Activated T-cell treated with anti-CD3 and anti-CD28 coated beads, Interleukin-2, amount 50 U/mL, for 48 hours (primary cell): ENCODE data around the gene ABCB4.

Experiments
- DNase-seq, 2 experiments: peaks; one replicate each; pipeline ENCODE4 v3.0.0-alpha.2; 2020

ABCB4 gene

DNA sequence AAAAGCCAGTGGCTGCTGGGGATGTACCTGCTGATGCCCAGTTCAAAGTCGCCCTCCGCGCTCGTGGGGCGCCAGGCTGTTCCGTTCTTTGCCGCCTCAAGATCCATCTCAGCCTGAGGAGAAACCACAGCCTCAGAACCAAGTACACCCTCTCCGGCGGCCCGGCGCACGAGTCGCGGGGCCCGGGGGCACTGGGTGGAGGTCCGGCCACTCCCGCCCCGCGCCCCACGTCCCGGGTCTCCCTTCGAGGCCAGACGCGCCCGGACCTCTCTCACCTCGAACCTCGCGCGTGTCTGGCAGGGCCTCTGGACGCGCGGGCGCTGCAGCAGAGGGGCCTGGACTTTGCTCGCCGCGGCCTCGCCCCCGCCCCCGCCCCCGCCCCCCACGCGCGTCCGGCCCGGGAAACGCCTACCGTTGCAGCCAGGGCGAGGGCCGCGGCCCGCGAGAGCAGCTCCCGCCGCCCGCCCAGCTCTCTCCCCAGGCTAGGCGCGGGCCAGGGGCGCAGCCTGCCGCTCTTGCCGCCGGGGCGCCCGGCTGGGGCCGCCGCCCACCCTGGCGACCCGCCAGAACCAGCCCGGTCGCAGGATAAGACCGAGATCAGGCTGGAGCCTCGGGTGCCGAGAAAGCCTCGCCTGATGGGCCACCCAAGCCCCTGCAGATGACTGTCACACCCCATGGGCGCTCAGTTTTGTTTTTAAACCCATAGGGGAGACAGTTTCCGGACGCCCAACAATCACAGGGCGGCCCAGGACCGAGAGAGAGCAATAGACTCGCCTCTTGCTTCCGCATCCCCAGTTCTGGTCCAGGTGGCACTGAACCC lies at the start of gene ABCB4:
Gene ABCB4, minus strand, starts transcription at position 322 of the 820 bp plus-strand sequence. Its CDS starts 215 bp downstream, at position 107.
- peak in 1 of 2 experiments; percentile 22 for DNase-seq

- no peak for DNase-seq
Measured at GRCh38 chr7:87518735-87519134, 43.3 kb upstream of the ABCB4 start.

DNA sequence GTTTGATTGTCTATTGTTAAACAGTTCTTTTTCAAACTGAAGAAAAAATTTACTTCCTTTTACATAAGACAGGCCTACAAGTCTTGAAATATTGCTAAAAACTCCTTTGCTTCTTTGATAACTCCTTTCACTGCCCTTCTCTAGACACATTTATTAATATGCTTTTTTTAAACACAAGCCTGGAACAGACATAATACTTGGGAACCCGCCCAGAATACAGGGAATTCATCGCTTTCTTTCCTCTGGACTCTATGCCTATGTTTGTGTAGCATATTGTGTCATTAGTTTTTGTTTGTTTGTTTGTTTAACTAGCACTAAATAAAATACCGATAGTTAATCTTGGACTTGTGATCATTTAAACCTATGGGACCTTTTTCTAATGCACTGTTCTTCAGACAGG lies 42.4 kb upstream of the ABCB4 start:
- DNase-seq, result no peak

GRCh38 chr7:87517136-87517815 lies 41.8 kb upstream of the ABCB4 start:
- DNase-seq, result no peak

GRCh38 chr7:87513735-87514335 lies 38.4 kb upstream of the ABCB4 start:
- no peak for DNase-seq

DNA sequence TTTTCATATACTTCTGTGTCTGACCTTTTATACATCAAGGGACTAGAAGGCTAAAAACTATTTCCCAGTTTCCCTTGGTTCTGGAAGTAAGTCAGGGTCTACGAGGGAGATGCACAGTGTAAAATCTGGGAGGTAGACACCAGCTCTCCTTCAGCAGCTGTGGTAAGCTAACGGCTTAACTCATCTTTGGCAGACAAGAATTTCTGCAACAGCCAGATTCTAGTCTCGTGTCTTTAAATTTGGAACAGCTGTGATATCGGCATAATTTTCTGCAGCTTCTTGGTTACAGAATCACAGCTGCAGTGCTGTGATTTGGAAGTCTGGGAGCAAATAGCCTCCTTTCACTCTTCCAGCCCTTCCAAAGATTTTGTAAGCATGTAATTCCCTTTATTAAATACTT lies 37.4 kb upstream of the ABCB4 start:
- DNase-seq, result no peak

DNA sequence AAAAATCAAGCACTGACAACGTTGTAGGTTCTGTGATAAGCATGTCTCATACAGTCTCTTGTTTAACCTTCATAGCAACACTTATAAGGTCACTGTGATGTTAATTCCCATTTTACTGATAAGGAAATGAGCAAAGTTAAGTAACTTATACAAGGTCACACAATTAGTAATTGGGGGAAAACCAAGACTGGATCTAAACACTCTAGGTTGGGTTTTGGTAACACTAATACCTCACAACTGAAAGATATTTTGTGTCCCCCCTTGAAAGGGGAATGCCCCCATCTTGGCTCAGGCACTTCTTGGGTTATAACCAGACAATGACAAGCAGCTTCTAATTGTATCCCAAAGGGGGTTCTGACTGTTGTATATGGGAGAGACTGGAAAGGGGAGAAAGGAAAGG lies 36.0 kb upstream of the ABCB4 start:
- no peak for DNase-seq

DNA sequence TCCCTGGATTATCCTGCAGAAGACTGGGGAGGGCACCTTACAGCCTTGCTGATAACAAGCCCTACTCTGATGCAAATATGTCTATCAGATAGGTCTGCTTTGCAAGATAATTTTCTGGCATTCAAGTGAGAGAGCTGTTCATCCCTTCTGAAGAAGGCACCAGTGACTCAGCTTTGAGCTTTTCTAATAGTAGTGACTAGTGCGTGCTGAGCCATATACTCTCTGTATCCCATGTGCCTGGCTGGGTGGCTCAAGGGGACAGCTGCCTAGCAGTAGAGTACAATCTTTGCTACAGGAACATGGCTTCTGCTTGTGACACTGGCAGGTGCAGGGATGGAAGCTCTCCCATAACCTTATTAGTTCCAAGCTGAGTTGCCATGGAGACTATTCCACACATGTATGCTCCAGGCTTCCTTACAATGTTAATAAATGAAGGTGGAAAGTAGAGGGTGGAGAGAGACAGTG lies 35.0 kb upstream of the ABCB4 start:
- no peak for DNase-seq

DNA sequence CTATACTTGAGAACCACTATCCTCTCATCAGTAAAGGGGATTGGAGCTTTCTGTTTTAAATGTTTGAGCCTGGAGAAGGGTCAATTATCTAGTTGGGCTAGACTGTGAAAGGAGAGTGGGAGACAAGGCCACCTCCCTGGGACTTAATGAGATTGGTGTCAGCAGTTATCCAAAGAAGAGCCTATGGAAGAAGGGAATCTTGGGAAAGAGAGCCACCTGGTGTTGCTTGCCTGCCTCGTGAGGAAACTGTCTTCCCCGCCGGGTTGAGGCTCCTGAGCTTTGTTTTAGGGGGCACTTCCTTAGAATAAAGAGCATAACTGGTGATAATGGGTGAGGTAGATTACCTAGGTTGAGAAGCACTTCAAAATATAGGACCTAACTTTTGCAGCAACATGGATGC lies 32.0 kb upstream of the ABCB4 start:
- no peak for DNase-seq

DNA sequence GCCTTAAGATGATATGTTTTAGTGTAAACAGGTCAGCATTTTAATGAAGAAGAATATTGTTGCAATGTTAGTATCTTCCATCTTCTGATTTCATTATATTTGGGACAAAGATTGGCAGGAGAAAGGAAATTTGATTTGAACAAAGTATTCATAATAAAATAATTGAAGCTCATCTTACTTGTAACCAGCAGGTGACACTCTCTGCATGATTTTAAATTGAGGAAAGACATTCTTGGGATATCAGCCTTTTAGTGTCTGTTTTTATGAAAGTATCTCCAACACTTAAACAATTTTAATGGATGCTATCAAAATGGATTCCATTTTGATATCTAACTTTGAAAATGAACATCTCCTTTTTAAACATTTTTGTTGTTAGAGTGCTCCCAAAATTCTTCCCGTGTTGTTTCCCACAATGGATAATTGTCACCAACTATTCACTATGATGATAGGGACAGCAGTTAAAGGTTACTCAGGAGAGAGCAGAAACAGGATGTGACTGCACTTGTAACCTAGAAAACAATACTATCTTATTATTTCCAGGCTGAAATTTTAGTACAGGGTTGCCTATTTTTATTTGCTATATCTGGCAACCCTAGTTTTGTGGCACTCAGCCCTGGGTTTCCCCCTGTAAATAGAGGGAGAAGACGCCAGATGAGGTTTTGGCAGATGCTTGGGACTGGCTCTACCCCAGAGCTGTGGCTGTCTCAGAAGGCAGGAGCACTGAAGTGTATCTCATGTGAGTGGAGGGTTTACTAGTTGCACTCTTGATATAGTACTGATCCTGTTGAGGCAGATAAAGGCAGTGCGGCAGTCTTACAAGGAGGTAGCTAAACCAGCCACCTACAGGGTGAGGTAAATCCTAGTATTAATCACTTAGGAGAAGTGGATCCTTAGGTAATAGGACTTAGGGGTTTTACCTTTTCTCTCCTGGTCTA lies 31.0 kb upstream of the ABCB4 start:
- DNase-seq, result no peak

DNA sequence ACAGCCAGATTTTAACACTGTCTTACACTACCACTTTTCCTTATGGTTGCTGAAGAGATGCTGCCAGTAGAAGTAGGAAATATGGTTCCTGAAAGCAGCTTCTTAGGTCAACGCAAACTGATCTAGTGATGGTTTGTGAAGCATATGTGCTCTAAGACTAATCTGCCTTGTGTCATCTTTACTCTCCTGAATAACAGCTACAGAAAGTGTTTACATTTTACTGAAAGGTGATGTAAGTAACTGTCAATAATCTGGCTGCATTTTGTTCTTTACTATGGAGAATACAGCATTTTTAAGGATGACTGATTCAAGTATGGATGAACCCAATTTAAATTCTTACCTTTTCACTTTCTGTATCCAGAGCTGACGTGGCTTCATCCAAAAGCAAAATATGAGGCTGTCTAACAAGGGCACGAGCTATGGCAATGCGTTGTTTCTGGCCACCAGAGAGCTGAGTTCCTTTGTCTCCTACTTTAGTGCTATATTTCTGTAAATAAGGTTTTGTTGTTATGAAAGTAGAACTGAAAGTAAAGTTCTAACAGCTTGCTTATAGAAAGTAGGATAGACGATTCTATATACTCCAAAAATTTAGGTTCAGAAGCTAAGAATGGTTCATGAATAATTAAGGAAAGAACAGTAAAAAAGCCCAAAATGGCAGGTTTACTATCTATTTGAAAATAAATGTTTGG lies 30.2 kb upstream of the ABCB4 start:
- no peak for DNase-seq

GRCh38 chr7:87505122-87505521 lies 29.6 kb upstream of the ABCB4 start:
- DNase-seq, result no peak

GRCh38 chr7:87499494-87499893 lies 24.0 kb upstream of the ABCB4 start:
- DNase-seq, result no peak

- DNase-seq, result no peak
Measured at GRCh38 chr7:87498893-87499292, 23.4 kb upstream of the ABCB4 start.

- DNase-seq, result no peak
Measured at GRCh38 chr7:87497482-87497881, 22.0 kb upstream of the ABCB4 start.

DNA sequence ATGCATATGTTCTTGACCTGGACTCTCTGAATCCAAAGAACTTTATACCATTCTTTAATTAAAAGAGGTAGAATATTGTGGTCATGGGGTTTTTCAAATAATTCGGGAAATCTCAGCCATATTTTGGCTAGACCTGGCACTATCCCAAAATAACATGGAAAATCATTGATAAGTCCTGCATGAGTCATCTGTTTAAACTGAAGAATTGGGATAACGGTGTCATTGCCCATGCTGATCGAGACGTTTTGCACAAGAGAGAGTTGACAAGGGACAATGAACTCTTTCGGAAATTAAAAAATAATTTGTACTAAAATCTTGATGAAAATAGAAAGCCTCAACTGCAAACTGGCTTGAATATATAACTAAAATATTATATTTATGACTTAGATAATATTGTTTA lies 19.9 kb upstream of the ABCB4 start:
- no peak for DNase-seq

DNA sequence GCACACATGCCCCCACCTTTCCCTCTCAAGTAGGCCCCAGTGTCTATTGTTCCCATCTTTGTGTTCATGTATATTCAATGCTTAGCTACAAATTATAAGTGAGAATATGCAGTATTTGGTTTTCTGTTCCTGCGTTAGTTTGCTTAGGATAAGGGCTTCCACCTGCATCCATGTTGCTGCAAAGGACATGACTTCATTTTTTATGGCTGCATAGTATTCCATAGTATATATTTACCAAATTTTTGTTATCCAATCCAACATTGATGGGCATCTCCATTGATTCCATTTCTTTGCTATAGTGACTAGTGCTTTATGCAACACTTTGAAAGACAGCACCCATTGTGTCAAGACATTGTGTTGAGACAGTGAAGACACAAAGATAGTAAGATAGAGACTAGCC lies 19.0 kb upstream of the ABCB4 start:
- DNase-seq, result no peak

DNA sequence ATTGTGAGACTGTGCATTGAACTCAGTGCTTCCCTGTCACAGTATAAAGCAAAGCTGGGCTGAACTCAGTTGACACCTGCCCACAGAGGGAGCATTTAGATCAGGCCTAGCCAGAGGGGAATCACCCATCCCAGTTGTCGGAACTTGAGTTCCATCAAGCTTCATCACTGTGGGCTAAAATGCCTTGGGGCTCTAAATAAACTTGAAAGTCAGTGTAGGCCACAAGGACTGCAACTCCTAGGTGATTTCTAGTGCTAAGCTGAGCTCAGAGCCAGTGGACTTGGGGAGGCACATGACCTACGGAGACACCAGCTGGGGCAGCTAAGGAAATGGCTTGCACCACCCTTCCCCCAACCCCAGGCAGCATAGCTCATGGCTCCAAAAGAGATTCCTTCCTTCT lies 7.7 kb upstream of the ABCB4 start:
- no peak for DNase-seq

- no peak for DNase-seq
Measured at GRCh38 chr7:87482115-87482514, 6.6 kb upstream of the ABCB4 start.

DNA sequence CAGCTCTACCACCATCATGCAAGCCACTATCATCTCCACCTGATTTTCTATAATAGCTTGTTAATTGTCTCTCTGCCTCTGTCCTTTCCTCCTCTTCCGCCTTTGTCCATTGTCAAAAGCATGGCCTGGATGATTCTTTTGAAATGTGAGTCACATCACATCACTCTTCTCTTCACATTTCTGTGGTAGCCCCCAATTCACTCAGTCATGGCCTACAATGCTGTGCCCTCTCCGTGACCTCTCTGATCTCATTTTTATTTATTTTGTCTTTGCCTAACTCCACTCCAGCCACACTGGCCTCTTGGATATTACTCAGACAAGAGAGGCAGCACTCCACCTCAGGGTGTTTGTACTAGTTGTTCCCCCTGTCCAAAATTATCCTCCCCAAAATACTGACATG lies 4.9 kb upstream of the ABCB4 start:
- no peak for DNase-seq

DNA sequence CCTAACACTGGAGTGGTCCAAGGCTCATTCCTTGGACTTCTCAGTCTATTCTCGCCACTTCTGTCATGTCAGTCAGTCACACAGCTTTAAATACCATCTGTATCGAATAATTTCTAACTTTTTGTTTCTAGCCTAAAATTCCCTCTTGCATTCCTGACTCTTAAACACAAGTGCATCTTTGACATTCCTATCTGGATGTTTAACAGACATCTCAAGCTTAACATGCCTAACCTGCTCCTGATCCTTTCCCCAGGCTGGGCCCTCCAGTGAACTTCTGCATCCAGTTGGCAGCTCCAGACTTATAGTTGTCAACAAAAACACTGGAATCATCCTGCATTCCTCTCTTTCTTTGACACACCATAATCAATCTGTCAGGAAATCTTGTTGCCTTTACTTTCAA lies 4.5 kb upstream of the ABCB4 start:
- no peak for DNase-seq

DNA sequence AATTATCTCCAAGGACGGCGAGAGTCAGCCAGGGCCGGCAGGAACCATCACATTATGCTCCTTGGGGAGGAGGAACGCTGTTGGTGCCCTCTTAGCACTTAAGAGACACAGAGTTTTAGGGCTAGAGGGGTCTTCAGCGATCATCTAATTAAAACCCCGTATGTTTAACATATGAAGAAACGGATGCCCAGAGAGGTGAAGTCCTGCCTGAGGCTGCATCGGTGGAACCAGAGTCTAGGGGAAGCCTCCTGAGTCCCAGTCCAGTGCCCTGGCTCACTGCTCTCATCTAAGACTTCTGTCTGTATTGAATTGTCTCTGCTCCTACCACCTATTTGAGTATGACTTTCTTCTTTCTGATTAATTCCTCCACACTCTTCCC lies 688 bp upstream of the ABCB4 start:
- DNase-seq, result no peak
